ENCODE measurements around the gene GDAP2.

GRCh38 chr1:117814856-117815797 lies 114.3 kb downstream of the GDAP2 start:
- TF ChIP-seq CTCF (IDR thresholded peaks at IDR 0.05) (no peak), POLR2A (IDR thresholded peaks at IDR 0.05) (no peak)

All from thyroid gland (tissue), 4 donors.